NCI-H128 (cell line): ENCODE measurements around the gene FAM131C.
"Not testable (repeated sequence)": the region's sequence is repeated elsewhere in the genome, so short reads cannot be mapped to it uniquely, and the experiment has no call there.

ENCODE experiments used
- DNase-seq: peaks from one replicate; lab custom pipeline; 2025; ENCODE audit not compliant: unreplicated experiment; lab: John Stamatoyannopoulos, UW

FAM131C gene

DNA sequence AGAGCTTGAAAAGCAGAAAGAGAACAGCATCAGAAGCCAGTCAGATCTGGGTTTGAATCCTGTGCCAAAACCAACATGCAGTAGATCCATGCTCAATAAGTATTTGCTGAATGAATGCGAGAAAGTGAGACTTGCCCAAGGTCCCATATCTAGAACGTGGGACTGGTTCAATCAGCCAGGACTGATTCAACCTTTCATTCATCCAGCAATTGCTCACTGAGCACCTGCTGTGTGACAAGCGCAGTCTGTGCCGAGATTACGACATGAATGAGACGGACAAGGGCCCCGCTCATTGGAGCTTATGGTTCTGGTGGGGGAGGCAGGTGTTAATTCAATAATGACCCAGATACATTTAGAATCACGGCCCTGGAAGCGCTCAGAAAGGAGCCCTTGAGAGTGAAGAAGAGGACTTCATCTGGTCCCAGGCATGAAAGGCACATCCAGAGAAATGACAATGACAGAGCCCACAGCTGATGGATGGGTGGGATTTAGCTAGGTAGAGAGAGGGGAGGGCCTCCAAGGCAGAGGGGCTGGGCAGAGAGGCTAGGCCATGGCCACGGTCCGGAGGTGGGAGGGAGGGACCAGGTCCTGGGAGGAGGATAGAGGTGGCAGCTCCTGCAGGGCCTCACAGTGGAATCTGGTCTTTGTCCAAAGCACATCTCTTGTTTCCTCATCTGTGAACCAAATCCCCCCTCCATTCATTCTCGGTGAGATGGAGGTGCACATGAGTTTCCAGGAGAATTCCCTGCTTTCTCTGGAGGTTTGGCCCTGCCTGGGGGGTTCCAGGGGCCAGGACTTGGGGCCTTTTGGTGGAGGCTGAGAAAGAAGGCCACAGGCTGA lies 4.2 kb upstream of the FAM131C start:
- no peak for DNase-seq

DNA sequence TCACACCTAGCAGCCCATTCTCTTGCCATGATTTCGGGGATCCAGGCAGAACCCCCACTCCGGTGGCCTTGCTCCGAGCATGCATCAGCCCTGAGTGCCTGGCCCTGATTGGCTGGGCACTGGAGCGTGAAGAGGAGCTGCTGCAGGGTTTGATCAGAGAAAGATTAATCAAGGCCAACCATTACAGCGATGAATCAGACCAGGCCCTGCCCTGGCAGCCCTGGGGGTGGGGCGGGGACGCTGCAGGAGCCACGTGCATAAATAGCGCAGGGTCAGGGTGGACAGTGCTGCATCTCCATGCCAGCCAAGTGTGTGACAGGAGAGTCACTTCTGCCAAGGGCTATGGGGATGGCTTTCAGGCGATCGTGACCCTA lies 3.4 kb upstream of the FAM131C start:
- no peak for DNase-seq

DNA sequence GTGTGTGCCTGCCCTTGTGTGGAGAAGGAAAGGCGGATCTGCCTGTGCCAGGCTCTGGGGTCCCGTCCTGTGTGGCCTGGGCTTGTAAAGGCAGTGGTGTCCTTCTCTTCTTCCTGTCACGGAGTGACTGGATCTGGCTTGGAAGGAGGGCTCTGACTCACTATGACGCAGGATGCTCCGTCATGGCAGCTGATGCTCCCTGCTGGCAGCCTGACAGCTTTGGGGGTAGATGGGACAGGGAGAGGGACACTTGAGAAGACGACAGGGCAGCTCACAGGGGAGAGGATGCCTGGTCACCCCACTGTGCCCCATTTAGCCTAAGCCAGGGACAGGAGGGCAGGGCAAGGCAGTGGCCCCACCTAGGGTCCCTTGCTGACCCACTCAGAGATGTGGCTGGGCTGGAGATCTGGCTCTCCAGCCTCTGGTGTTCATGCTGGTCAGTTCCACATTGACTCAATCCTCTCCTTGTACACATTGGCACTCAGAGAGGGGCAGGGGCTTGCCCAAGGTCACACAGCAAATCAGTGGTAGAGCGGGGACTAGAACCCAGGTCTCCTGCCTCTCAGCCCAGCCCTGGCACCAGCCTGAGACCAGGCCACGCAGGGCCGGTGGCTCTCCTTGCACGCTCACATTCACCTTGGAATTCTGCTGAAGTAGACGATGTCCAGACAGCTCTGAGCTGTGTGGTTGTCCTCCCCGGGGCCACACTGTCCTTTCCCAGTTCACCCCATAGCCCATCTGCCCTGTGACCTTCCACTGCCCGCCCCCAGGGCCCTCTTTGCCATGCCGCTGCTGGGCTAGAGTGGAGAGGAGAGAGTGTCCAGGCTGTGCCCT lies 2.8 kb upstream of the FAM131C start:
- no peak for DNase-seq

DNA sequence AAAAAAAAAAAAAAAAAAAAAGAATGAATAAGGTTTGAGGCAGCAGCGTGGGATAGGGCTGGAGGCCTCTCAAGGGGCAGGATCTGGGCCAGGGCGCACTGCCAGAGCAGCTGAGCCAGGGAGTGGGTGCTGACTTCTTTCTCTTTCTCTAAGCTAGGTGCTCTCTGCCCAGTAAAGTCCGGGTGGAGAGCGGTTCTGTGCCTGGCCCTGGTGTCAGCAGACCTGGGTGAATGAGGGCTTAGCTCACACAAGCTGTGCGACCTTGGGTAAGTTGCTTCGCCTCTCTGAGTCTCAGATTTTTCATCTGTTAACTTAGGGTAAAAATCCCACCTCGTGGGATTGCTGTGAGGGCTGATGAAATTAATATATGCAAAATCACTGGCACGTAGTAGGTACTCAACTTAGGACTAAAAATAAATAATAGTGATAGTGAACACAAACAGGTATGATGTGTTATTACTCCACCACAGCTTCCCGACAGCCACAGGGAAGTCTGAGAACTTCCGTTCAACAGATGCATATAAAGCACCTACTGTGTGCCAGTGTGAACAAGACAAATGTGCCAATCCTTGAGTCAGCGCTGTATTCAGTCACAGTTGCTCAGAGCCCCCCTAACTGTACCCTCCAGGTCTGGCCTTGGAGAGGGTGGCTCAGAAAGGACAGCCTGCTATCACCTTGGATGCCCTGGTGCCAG lies 2.0 kb upstream of the FAM131C start:
- no peak for DNase-seq

DNA sequence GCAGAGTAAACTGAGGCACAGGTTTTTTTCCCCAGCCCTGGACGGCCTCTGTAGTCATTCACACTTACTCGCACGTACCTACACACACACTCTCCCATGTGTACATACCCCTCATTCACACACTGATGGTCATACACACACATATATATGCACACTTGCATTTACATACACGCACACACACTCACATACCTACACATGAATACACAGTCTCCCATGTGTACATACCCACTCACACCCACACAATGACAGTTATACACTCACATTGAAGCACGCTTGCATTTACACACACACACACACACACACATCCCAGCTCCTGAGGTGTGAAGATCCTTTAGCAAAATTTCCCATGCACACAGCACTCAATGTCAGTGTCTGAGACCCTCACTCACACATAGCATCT lies 766 bp upstream of the FAM131C start:
- DNase-seq, result no peak

DNA sequence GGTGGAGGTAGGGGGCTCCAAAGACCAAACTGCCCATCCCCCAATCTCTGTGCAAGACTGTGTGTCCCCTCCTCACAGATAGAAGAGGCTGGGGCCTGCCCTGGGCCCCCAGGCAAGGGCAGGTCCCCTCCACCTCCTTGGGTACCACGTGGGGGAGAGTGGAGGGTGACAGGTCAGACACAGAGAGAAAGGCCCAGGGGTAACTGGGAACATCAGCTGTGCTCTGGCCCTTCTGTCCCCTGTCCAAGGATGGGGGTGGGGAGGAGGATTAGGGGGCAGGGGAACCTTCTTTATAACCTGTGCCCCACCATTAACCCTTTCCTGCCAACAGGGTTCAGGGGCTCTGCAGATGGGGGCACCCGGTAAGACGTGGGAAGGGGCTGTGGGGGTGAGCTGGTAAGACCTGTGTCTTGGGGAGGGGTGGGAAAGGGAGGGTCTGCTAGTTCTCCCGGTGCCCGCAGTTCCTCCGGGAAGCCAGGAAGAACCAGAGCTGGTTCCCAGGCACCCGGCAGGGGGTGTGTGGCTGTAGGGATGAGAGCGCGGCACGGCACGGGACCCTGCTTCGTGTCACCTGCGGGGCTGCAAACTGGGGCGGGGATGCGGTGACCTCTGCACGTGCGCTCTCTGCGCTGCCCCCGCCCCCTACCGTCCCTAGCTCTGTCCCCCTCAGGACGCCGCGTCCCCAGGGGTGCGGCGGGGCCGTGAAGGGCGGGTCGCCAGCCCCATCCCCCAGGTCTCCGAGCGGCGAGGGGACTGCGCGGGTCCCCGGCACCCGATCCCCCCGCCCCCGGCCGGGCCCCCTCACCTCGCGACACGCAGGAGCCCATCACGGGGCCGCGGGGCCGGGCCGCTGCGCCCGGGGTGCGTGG lies 601 bp downstream of the FAM131C start:
- no peak for DNase-seq

DNA sequence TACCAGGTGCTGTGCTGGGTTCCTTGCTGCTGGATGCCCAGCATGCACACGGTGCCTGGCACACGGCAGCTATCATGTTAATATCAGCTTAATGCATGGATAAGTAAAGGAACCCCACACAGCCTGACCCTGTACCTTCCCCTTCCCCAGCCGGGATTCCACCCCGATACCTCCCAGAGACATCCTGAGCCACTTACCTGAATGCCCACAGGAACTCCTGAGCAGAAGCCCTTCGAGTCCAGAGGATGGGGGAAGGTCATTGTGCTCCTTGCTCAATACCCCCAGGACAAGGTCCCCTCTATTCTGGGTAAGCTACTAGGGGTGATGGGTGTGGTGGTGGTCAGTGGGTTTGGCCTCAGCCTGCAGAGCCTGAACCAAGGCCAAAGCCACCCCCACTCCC lies 1.4 kb downstream of the FAM131C start:
- DNase-seq, result no peak

DNA sequence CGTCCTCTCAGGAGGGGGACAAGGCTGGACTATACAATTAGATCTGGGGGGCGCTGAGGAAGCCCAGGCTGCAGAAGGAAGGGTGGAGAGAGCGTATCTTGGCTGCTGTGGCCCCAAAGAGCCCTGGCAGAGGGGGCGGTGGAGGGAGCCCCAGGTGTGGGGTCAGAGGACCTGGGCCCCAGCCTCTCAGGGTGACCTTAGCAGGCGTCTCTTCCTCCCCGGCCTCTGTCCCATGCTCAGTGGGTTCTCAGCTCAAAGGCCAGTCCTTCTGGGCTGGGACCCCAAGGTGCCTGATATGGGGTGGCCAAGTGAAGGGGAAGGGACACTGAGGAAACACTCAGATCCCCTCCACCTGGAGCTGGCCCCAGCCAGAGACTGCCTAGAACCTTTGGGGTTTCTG lies 1.8 kb downstream of the FAM131C start:
- no peak for DNase-seq

DNA sequence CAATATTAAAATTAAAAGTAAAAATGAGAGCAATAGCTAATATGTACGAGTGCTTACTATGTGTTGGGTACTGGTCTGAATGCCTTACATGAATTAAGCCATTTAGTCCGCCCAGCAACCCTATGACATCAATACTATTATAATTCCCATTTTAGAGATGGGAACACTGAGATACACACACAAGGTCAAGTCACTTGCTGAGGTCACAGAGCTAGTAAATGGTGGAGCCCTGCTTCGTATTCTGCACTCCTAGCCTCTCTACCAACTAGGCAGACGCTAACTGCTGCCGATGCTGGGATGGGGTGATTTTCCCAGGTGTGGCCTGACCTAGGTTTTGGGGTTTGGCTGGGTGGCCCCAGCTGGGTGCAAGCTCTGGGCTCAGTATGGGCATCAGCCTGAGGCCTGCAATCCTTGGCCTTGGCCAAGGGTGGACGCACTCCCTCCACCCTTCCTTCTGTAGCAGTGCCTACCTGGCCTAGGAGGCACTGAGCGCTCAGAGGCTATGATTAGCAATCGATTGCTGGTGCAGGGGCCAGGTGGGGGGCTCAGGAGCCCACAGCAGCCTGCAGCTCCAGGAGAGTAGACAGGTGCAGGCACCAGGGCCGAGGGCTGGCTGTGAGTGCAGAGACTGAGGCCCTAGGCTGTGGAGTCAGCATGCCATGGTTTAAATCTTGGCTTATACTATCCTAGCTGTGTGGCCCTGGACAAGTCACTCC lies 2.7 kb downstream of the FAM131C start:
- no peak for DNase-seq

DNA sequence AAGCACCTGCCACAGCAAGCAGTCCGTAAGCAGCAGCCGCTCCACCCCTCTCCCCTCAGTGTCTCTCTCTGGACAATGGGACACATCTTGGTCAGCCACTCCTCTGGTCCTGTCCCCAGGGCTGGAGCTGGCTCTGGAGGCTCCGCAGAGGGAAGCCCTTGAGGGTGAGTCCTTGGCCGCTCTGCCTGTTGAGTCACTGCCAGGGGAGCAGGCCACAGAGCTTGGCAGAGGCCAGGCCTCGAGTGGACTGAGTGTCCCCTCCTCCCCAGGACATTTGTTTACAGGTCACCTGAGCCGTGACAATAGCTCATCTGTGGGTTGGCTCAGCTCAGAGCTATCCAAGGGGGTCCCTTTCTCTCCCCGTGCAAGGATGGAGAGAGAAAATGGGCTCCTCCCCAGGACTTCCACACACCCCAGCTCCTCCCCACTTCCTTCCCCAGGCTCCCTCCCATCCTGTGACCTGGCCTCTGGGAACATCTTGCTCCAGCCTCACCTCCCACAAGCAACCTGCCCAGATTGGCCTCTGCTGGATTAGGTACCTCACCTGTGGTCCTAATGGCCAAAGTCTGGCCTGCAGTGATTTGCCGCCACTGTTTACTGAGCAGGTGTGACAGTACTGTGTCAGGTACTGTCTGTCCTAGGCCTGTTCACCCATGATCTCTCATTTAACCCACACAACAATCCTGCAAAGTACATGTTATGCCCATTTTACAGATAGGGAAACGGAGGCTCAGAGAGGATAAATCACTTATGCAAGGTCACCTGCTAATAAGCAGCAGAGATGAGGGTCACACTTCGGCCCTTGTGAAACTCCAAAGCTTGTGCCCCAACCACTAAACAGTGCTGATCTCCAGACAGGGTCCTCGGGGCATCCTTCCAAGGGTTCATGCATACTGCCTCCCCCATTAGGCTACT lies 4.8 kb downstream of the FAM131C start:
- no peak for DNase-seq

DNA sequence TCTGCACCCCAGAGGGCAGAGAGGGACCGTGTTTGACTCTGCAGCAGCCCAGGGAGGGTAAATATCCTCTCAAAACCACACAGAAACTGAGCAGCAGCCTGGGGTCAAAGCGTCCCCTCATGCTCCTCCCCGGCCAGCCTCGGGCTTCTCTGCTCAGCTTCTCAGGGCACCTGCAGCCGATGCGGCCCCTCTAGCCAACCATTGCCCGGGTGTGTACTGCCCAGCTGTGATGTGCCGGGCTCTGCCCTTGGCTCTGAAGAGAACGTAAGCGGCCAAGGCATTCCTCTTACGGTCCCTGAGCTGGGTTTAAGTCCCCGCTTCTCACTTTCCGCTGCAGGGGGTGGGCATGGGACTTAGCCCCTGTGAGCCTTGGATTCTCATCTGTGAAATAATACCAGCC lies 5.5 kb downstream of the FAM131C start:
- no peak for DNase-seq

DNA sequence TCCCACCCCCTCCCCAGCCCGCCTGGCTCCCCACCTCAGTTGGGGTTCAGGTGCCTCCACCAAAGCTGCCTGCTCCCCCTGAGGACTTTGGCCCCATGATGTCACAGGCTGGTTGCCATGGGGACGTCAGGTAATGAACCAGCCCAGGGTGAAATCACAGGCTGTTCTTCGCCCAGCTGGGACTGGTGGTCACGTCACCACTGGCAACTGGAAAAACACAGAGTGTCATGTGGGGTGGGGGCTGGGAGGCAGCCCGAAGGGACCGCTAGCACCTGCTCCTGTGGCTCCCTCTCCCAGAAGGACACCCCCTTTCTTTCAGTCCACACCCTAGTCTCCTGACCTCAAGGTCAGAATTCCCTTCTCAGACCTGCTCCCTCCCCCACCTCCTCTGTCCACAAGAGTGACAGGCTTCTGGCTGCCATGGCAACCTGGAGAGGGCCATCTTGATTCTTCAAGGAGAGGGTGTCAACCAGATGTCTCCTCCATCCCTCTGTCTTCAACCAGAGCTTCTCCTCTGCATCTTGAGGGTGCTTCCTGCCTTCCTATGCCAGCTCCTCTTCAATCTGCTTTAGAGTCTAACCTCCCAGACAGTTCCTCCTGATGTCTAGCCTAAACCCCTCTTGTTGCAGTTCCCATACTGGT lies 6.2 kb downstream of the FAM131C start:
- DNase-seq, result no peak

DNA sequence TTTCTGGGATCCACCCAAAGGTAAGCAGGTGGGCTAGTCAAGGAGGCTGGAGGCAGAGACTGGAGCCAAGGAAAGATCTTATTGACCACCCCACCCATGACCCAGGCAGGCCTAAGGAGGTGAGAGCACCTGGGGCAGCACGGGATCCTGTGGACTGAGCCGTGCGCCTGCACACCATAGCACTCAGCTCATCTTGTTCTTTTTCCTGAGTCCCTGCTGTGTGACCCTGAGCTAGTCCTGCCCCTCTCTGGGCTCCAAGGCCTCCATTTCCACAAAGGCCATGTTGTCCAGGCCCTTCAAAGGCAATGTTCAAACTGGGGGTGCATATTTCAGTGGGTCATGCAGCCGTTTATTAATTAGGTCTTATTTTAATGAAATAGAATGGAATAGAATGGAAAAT lies 7.2 kb downstream of the FAM131C start:
- DNase-seq, result no peak

DNA sequence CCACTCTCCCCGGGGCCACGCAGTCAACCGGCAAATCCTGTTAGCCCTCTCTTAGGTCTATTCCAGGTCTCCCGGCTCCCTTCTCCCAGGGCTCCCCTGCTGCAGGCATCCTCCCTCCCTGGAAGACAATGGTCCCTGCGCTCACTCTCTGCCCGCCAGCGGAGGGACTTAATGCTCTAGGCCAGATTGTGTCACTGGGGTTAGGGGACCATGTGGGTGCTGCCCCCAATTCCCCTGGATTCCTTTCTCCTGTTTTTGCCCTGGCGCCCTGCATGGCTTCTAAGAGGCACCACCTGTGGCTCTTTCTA lies 8.2 kb downstream of the FAM131C start:
- no peak for DNase-seq

DNA sequence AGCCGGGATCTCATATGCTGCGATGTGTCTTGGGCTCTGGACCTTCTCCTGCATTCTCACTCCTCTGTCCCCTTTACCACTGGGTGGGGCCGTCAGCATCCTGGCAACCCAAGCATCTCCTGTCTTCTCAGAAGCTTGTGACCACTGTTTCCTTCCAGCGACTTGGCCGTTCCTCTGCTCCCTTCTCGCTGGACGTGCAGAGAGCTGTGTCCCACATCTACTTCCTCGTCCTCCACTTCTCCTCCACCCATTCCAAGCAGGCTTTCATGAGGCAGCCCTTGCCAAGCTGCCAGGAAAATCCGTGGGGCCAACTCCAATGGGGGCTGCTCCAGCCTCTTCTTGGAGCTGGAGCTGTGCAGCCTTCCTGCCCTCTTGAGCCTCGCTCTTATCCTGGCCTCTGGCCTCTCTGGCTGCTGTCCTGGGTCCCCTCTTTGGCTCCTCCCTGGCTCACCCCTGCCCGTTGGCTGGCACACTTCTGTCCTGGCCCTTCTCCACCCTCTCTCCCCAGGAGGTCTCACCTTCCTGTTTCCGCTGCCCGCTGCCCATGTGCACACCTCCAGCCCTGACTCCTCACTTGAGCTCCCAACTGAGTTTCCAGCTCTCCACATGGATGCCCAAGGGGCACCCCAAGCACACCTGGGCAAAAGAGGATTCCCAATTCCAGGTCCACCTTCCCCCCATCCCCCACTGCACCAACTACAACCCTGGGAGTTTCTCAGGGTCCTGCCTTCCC lies 8.7 kb downstream of the FAM131C start:
- DNase-seq, result no peak

DNA sequence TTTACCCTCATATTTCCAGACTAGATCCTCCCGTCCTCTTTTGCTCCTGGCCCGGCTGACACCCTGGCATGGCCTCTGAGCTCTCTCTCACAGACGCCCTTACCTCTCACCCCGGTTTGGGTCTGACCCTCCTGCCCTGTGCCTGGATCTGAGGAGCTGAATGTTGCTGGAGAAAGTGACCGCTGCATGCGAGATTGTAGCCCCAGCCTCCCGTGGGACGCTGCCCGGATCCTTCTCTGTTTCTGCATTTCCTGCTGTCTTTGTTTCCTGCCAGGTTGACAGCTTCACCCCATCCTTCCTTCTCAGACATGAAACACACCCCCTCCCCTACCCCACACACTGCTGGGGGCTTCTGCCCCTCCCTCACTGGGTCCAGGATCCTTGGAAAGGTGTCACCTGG lies 9.5 kb downstream of the FAM131C start:
- no peak for DNase-seq

DNA sequence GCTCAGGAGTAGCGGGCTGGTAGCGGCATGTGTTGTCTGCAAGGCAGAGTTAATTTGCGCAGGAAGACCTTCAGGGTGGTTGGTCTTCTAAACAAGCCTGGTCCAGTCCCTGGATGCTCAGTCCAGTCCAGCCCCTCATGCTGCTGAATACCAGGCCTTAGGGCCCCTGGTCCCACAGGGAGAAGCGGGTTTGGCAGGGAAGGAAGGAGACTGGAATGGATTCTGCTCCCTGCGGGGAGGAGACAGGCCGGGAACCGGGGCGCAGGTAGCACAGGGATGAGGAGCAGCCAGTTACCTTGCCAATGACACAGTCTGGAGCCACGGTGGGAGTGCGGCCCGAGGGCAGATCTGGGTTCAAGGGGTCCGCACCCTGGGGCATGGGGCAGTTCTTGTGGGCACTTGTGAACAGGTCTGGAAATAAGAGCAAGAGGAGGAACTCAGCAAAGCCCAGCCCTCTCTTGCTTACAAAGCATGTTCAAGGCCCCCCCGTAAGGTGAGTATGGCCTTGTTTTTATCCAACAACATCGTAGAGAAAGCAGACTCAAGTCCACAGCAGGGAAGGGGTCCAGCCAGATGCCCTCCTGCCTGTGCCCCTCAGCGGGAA lies 10.1 kb downstream of the FAM131C start:
- DNase-seq, result no peak

DNA sequence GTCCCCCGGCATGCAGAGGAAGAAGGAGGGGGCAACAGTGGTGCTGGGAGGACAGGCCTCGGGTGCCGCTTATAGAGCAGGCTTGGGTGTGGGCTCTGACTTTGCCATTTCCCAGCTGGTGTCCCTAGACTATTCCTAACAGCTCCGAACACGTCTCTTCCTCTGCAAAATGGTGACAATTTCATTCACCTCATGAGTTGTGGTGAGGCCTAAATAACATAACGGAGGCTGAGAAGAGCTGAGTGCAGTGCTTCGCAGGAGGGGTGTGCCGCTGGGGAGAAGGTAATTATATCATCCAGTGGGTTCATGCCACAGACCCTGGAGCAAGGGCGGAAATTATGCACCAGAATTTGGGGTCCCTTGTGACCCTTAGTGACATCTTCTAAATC lies 10.8 kb downstream of the FAM131C start:
- not testable (repeated sequence) for DNase-seq
